Type B pancreatic cell (in vitro differentiated cells): ENCODE data around the gene MYO19. TPM values are rescaled to one million over a fixed set of nuclear protein-coding genes. Genes with fewer than 3 reads are reported as not detected.

Experiments used
- DNase-seq: peaks from one replicate; pipeline ENCODE4 v3.0.0; 2021; ENCODE audit warnings: mixed read lengths; ENCODE audit not compliant: unreplicated experiment; ENCODE audit errors: extremely low spot score
- H3K27ac Mint-ChIP-seq: 2 replicates; pipeline ENCODE4 v1.8.0; 2021; ENCODE audit warnings: mild to moderate bottlenecking, mixed read lengths
- H3K27me3 Mint-ChIP-seq: 2 replicates; pipeline ENCODE4 v1.8.0; 2021; ENCODE audit warnings: mixed read lengths
- H3K36me3 Mint-ChIP-seq: 2 replicates; pipeline ENCODE4 v1.8.0; 2021; ENCODE audit warnings: mixed read lengths
- H3K4me1 Mint-ChIP-seq: one replicate; pipeline ENCODE4 v1.8.0; 2021; ENCODE audit warnings: mixed read lengths; ENCODE audit not compliant: unreplicated experiment
- H3K4me3 Mint-ChIP-seq: 2 replicates; pipeline ENCODE4 v1.8.0; 2021; ENCODE audit warnings: mild to moderate bottlenecking, mixed read lengths
- H3K9me3 Mint-ChIP-seq: 2 replicates; pipeline ENCODE4 v1.8.0; 2021; ENCODE audit warnings: mixed read lengths
- total RNA-seq: library from RNA; stranded (reverse); gene quantifications from 2 replicates; pipeline ENCODE4 v1.2.1, GENCODE V29; 2021; ENCODE audit warnings: low replicate concordance
- TF ChIP-seq, protein P1 (sequence below): fragments of 200-600 bp; sonication (generic); conservative IDR thresholded peaks from 2 replicates; pipeline ENCODE4 v1.5.0; 2021; ENCODE audit warnings: antibody characterized with exemption, mild to moderate bottlenecking

MYO19 gene
- total RNA-seq, 1 donor from 2014 or later: 94.7 TPM

GRCh38 chr17:36503456-36504155, 31.1 kb downstream of the MYO19 start:
- no peak for DNase-seq
- peaks cover 5% of the 10 kb centered on the region for H3K36me3 Mint-ChIP-seq
- TF ChIP-seq, protein P1, sequence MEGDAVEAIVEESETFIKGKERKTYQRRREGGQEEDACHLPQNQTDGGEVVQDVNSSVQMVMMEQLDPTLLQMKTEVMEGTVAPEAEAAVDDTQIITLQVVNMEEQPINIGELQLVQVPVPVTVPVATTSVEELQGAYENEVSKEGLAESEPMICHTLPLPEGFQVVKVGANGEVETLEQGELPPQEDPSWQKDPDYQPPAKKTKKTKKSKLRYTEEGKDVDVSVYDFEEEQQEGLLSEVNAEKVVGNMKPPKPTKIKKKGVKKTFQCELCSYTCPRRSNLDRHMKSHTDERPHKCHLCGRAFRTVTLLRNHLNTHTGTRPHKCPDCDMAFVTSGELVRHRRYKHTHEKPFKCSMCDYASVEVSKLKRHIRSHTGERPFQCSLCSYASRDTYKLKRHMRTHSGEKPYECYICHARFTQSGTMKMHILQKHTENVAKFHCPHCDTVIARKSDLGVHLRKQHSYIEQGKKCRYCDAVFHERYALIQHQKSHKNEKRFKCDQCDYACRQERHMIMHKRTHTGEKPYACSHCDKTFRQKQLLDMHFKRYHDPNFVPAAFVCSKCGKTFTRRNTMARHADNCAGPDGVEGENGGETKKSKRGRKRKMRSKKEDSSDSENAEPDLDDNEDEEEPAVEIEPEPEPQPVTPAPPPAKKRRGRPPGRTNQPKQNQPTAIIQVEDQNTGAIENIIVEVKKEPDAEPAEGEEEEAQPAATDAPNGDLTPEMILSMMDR: no peak
- no peaks in the 10 kb centered on the region for H3K9me3 Mint-ChIP-seq
- H3K4me3 Mint-ChIP-seq: no peak overlapping the region
- H3K27ac Mint-ChIP-seq: no peak overlapping the region
- H3K27me3 Mint-ChIP-seq: no peaks in the 10 kb centered on the region
- no peaks in the 10 kb centered on the region for H3K4me1 Mint-ChIP-seq

- Mint-ChIP-seq H3K4me3 (no peak overlapping the region), H3K36me3 (peaks cover 8% of the 10 kb centered on the region), H3K27me3 (no peaks in the 10 kb centered on the region), H3K9me3 (no peaks in the 10 kb centered on the region), H3K27ac (no peak overlapping the region), H3K4me1 (no peaks in the 10 kb centered on the region)
- DNase-seq: no peak
- TF ChIP-seq, protein P1: no peak
These were observed 32.7 kb downstream of the MYO19 start for GRCh38 chr17:36501963-36502362.

- Mint-ChIP-seq H3K27ac (no peak overlapping the region), H3K4me1 (peaks cover 3% of the 10 kb centered on the region), H3K27me3 (no peaks in the 10 kb centered on the region), H3K9me3 (no peaks in the 10 kb centered on the region), H3K4me3 (no peak overlapping the region), H3K36me3 (peaks cover 8% of the 10 kb centered on the region)
- no peak for DNase-seq
- TF ChIP-seq, protein P1: no peak
These were observed 33.3 kb downstream of the MYO19 start for GRCh38 chr17:36501351-36501750.

DNA sequence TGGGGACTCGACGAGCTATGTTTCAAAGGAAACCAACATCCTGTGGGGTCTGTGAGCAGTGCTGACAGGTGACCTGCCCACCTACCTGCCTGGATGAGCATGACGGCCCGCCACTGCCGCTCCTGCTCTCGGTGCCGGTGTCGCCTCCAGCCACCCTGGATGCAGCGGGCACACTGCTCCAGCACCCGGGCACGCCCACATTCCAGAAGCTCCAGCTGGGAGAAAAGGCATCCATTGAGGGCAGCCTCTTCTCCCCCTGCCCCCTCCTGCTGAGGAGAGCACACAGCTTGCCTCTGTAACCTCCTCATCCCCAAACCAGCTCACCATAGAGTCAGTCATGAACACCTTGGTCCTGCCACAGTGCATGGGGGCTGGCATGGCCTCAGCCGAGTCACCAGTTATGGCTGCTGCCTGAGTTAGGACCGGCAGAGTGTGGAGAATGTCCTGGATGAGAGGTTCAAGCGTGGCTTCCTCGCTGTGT, 33.9 kb downstream of the MYO19 start:
- H3K9me3 Mint-ChIP-seq: no peaks in the 10 kb centered on the region
- peaks cover 13% of the 10 kb centered on the region for H3K36me3 Mint-ChIP-seq
- TF ChIP-seq, protein P1: no peak
- H3K27me3 Mint-ChIP-seq: no peaks in the 10 kb centered on the region
- H3K4me3 Mint-ChIP-seq: no peak overlapping the region
- no peak for DNase-seq
- H3K4me1 Mint-ChIP-seq: peaks cover 9% of the 10 kb centered on the region
- no peak overlapping the region for H3K27ac Mint-ChIP-seq

GRCh38 chr17:36498560-36499300, 35.9 kb downstream of the MYO19 start:
- Mint-ChIP-seq H3K27me3 (no peaks in the 10 kb centered on the region), H3K4me3 (no peak overlapping the region), H3K4me1 (peaks cover 19% of the 10 kb centered on the region), H3K9me3 (no peaks in the 10 kb centered on the region), H3K36me3 (peaks cover 18% of the 10 kb centered on the region), H3K27ac (no peak overlapping the region)
- DNase-seq: no peak
- TF ChIP-seq, protein P1: no peak
